Stomach (tissue), 9 donors: Measurements from ENCODE around the gene GLT8D1. TPM values are rescaled to one million over a fixed set of nuclear protein-coding genes. Genes with fewer than 3 reads are reported as not detected.
"Not testable (repeated sequence)": the region's sequence is repeated elsewhere in the genome, so short reads cannot be mapped to it uniquely, and the experiment has no call there.

ENCODE experiments used
- DNase-seq, 2 donors: peaks; one replicate each; pipeline versions ENCODE4 v3.0.0 to v3.0.0-alpha.2; 2013 to 2019
- H3K27ac ChIP-seq, 5 donors: fragments of 200-600 bp in 4 of 5; sonication (generic) in 4 of 5; one replicate each; pipeline ENCODE4 v1.5.1; 2013 to 2019; ENCODE audit warnings: mild to moderate bottlenecking in 1 of 5, moderate library complexity in 1 of 5
- H3K27me3 ChIP-seq, 3 donors: fragments of 200-600 bp; sonication (generic); one replicate each; pipeline ENCODE4 v1.5.1; 2017 to 2019; ENCODE audit warnings: mixed run types in 1 of 3
- H3K36me3 ChIP-seq, 4 donors: fragments of 200-600 bp; sonication (generic); 1 replicate in 3 of 4; 2 replicates in 1 of 4; pipeline ENCODE4 v1.5.1; 2016 to 2019
- H3K4me1 ChIP-seq, 4 donors: fragments of 200-600 bp; sonication (generic); one replicate each; pipeline ENCODE4 v1.5.1; 2016 to 2019
- H3K4me3 ChIP-seq, 4 donors: fragments of 200-600 bp; sonication (generic) in 3 of 4; one replicate each; pipeline ENCODE4 v1.5.1; 2016 to 2019; ENCODE audit warnings: mild to moderate bottlenecking in 1 of 4
- H3K9me3 ChIP-seq, 4 donors: fragments of 200-600 bp; sonication (generic); one replicate each; pipeline ENCODE4 v1.5.1; 2016 to 2019
- CTCF ChIP-seq, 7 experiments: fragments of 450-650 bp in 4 of 7; fragments of 200-600 bp in 3 of 7; sonication (generic) in 3 of 7; IDR thresholded peaks; one replicate each; pipeline ENCODE4 v1.5.1; 2016 to 2019; ENCODE audit warnings: antibody characterized with exemption in 7 of 7, control low read depth in 2 of 7, mild to moderate bottlenecking in 1 of 7
- EP300 ChIP-seq: sonication (generic); formaldehyde crosslinking; IDR thresholded peaks from one replicate; pipeline ENCODE4 v1.6.1; 2017; ENCODE audit warnings: antibody characterized with exemption
- POLR2A ChIP-seq, 4 donors: fragments of 450-650 bp; IDR thresholded peaks; one replicate each; pipeline ENCODE4 v1.6.1; 2016; ENCODE audit warnings: antibody characterized with exemption in 4 of 4, control low read depth in 2 of 4, mild to moderate bottlenecking in 1 of 4, moderate library complexity in 1 of 4
- POLR2AphosphoS5 ChIP-seq, 3 donors: sonication (generic); formaldehyde crosslinking; IDR thresholded peaks; one replicate each; pipeline ENCODE4 v1.6.1; 2016; ENCODE audit warnings: antibody characterized with exemption in 3 of 3
- WGBS, 5 donors: extraction: QIAGEN DNeasy Blood & Tissue Kit in 3 of 5; methylation state at CpG; one replicate each; pipeline versions ENCODE4 v1.1.5 to v1.1.7; 2013 to 2018; 5-methylcytosine and 5-hydroxymethylcytosine counted together
- intact Hi-C: fragments of 100-400 bp; cut with DNase I; formaldehyde crosslinking; loops from one replicate; pipeline ENCODE4 v1.15.1; 2023; ENCODE audit warnings: low total_unique reads
- polyA plus RNA-seq, 3 donors: library from polyadenylated mRNA; stranded (reverse); fragments of 200-250 nt; gene quantifications; one replicate each; pipeline ENCODE4 v1.2.3, GENCODE V29; 2013
- total RNA-seq, 5 donors: library from RNA; depleted of rRNA; stranded (reverse); fragments of >200 nt; gene quantifications; one replicate each; pipeline versions ENCODE4 v1.1.0 to v1.2.3, GENCODE V29; 2014 to 2016
- donor health status: healthy with polysubstance abuse.
- donor health status: Bipolar disorder and iron deficiency.
- donor health status: healthy.

The GLT8D1 gene
- total and polyA plus RNA-seq, 8 donors: 9.4 to 81.9 (median 24.1) TPM

- intact Hi-C loops: no loop called here
- Histone ChIP-seq H3K36me3 (peaks cover 26 to 41% (median 37%) of the 10 kb centered on the region in 4 donors), H3K9me3 (no peaks in the 10 kb centered on the region), H3K27ac (peak overlapping the region in 4 of 5 donors; percentile 17 to 54 (median 42)), H3K4me3 (no peak overlapping the region), H3K4me1 (peaks cover 27 to 75% (median 54%) of the 10 kb centered on the region in 4 donors), H3K27me3 (no peaks in the 10 kb centered on the region)
- DNase-seq: peak in 1 of 2 donors; percentile 66
- TF ChIP-seq EP300: no peak
- TF ChIP-seq POLR2AphosphoS5 (IDR thresholded peaks at IDR 0.05): peak in 1 of 3 donors; percentile 31
These were observed 23.6 kb downstream of the GLT8D1 start for GRCh38 chr3:52682016-52682415.

- H3K4me3 ChIP-seq: no peak overlapping the region
- intact Hi-C loops: no loop called here
- TF ChIP-seq POLR2AphosphoS5 (IDR thresholded peaks at IDR 0.05) (no peak), EP300 (no peak), POLR2A (IDR thresholded peaks at IDR 0.05) (no peak), CTCF (IDR thresholded peaks at IDR 0.05) (no peak)
- no peak for DNase-seq
- H3K9me3 ChIP-seq: no peaks in the 10 kb centered on the region
- H3K27ac ChIP-seq: peak overlapping the region in 4 of 5 donors; percentile 17 to 54 (median 42)
- WGBS, 5 donors: 56 to 64% (median 64%) methylated on average over 3 of the region's 3 CpGs
- peaks cover 28 to 44% (median 41%) of the 10 kb centered on the region in 4 donors for H3K36me3 ChIP-seq
- H3K4me1 ChIP-seq: peaks cover 23 to 71% (median 50%) of the 10 kb centered on the region in 4 donors
- no peaks in the 10 kb centered on the region for H3K27me3 ChIP-seq
These were observed 24.0 kb downstream of the GLT8D1 start for GRCh38 chr3:52681596-52681995.

GRCh38 chr3:52679811-52680210, 25.8 kb downstream of the GLT8D1 start:
- H3K4me1 ChIP-seq: peaks cover 21 to 66% (median 40%) of the 10 kb centered on the region in 4 donors
- no peaks in the 10 kb centered on the region for H3K9me3 ChIP-seq
- H3K36me3 ChIP-seq: peaks cover 34 to 60% (median 56%) of the 10 kb centered on the region in 4 donors
- DNase-seq: no peak
- intact Hi-C loops: no loop called here
- no peak for TF ChIP-seq POLR2A (IDR thresholded peaks at IDR 0.05)
- TF ChIP-seq CTCF (IDR thresholded peaks at IDR 0.05): no peak
- no peak overlapping the region for H3K4me3 ChIP-seq
- H3K27ac ChIP-seq: peak overlapping the region in 3 of 5 donors; percentile 26 to 51 (median 36)
- WGBS, 5 donors: 22 to 50% (median 39%) methylated on average over 1 of the region's 1 CpG
- no peaks in the 10 kb centered on the region for H3K27me3 ChIP-seq

- intact Hi-C loops: no loop called here
- WGBS, 5 donors: 68 to 87% (median 76%) methylated on average over 3 of the region's 3 CpGs
- Histone ChIP-seq H3K4me3 (no peak overlapping the region), H3K27me3 (no peaks in the 10 kb centered on the region), H3K36me3 (peaks cover 37 to 66% (median 62%) of the 10 kb centered on the region in 4 donors), H3K4me1 (peaks cover 21 to 59% (median 35%) of the 10 kb centered on the region in 4 donors), H3K9me3 (no peaks in the 10 kb centered on the region), H3K27ac (peak overlapping the region in 3 of 5 donors; percentile 26 to 51 (median 36))
- TF ChIP-seq POLR2A (IDR thresholded peaks at IDR 0.05): no peak
- no peak for TF ChIP-seq CTCF (IDR thresholded peaks at IDR 0.05)
- TF ChIP-seq EP300: no peak
- no peak for TF ChIP-seq POLR2AphosphoS5 (IDR thresholded peaks at IDR 0.05)
- no peak for DNase-seq
These were observed 26.4 kb downstream of the GLT8D1 start for GRCh38 chr3:52679199-52679538.

- Histone ChIP-seq H3K4me3 (no peak overlapping the region), H3K36me3 (peaks cover 37 to 72% (median 68%) of the 10 kb centered on the region in 4 donors), H3K9me3 (no peaks in the 10 kb centered on the region), H3K27me3 (no peaks in the 10 kb centered on the region), H3K27ac (peak overlapping the region in 1 of 5 donors; percentile 36), H3K4me1 (peaks cover 19 to 53% (median 32%) of the 10 kb centered on the region in 4 donors)
- intact Hi-C loops: no loop called here
- no peak for DNase-seq
- 93 to 97% (median 95%) methylated on average over 6 of the region's 6 CpGs for WGBS, 5 donors
- no peak for TF ChIP-seq POLR2AphosphoS5 (IDR thresholded peaks at IDR 0.05)
- TF ChIP-seq POLR2A (IDR thresholded peaks at IDR 0.05): no peak
- no peak for TF ChIP-seq EP300
- no peak for TF ChIP-seq CTCF (IDR thresholded peaks at IDR 0.05)
These were observed 27.1 kb downstream of the GLT8D1 start for GRCh38 chr3:52678265-52679198.

- H3K27me3 ChIP-seq, H3K27ac ChIP-seq, H3K4me3 ChIP-seq, H3K9me3 ChIP-seq, DNase-seq, intact Hi-C loops: not testable (repeated sequence)
- 75 to 88% (median 79%) methylated on average over 3 of the region's 3 CpGs for WGBS, 5 donors
- peaks cover 10 to 39% (median 17%) of the 10 kb centered on the region in 4 donors for H3K4me1 ChIP-seq
- peaks cover 48 to 96% (median 91%) of the 10 kb centered on the region in 4 donors for H3K36me3 ChIP-seq
These were observed 29.4 kb downstream of the GLT8D1 start for GRCh38 chr3:52676201-52676600.
